HG02588 (cell line): ENCODE results near the gene NHEJ1.

Experiments used
- ATAC-seq: cut with Tn5 transposase; IDR thresholded peaks from one replicate; pipeline ENCODE4 v1.9.1; 2021; ENCODE audit warnings: mild to moderate bottlenecking, moderate library complexity; ENCODE audit not compliant: unreplicated experiment

Gene NHEJ1

GRCh38 chr2:219090436-219091299, 69.9 kb downstream of the NHEJ1 start:
- ATAC-seq, result no peak

- no peak for ATAC-seq
Measured at GRCh38 chr2:219089330-219089729, 71.3 kb downstream of the NHEJ1 start.

GRCh38 chr2:219087848-219088247, 72.8 kb downstream of the NHEJ1 start:
- ATAC-seq, result no peak

GRCh38 chr2:219087361-219087760, 73.3 kb downstream of the NHEJ1 start:
- ATAC-seq, result no peak

GRCh38 chr2:219086196-219086595, 74.4 kb downstream of the NHEJ1 start:
- ATAC-seq, result no peak

GRCh38 chr2:219084791-219085190, 75.8 kb downstream of the NHEJ1 start:
- no peak for ATAC-seq

- no peak for ATAC-seq
Measured at GRCh38 chr2:219082332-219082958, 78.2 kb downstream of the NHEJ1 start.

GRCh38 chr2:219081701-219082331, 78.8 kb downstream of the NHEJ1 start:
- ATAC-seq, result no peak

GRCh38 chr2:219081096-219081495, 79.5 kb downstream of the NHEJ1 start:
- ATAC-seq, result no peak

GRCh38 chr2:219079417-219079816, 81.2 kb downstream of the NHEJ1 start:
- ATAC-seq, result no peak

- no peak for ATAC-seq
Measured at GRCh38 chr2:219078951-219079350, 81.7 kb downstream of the NHEJ1 start.

- no peak for ATAC-seq
Measured at GRCh38 chr2:219078126-219078525, 82.5 kb downstream of the NHEJ1 start.

- ATAC-seq, result no peak
Measured at GRCh38 chr2:219076253-219076652, 84.4 kb downstream of the NHEJ1 start.

GRCh38 chr2:219073413-219074129, 87.0 kb downstream of the NHEJ1 start:
- no peak for ATAC-seq

- ATAC-seq, result no peak
Measured at GRCh38 chr2:219072741-219073250, 87.8 kb downstream of the NHEJ1 start.

GRCh38 chr2:219071131-219071816, 89.3 kb downstream of the NHEJ1 start:
- ATAC-seq, result no peak

- no peak for ATAC-seq
Measured at GRCh38 chr2:219065484-219065883, 95.1 kb downstream of the NHEJ1 start.

- no peak for ATAC-seq
Measured at GRCh38 chr2:219062081-219062480, 98.5 kb downstream of the NHEJ1 start.

- ATAC-seq, result no peak
Measured at GRCh38 chr2:219060821-219061791, 99.5 kb downstream of the NHEJ1 start, which contains the start of gene IHH. IHH (minus strand) TSS chr2:219060921; CDS start chr2:219060467, 454 bp downstream.
